ENCODE measurements around the gene SCG5. TPM values are rescaled to one million over a fixed set of nuclear protein-coding genes. Genes with fewer than 3 reads are reported as not detected.

The SCG5 gene
- total RNA-seq, 4 donors from 2014 or later, result not detected

DNA sequence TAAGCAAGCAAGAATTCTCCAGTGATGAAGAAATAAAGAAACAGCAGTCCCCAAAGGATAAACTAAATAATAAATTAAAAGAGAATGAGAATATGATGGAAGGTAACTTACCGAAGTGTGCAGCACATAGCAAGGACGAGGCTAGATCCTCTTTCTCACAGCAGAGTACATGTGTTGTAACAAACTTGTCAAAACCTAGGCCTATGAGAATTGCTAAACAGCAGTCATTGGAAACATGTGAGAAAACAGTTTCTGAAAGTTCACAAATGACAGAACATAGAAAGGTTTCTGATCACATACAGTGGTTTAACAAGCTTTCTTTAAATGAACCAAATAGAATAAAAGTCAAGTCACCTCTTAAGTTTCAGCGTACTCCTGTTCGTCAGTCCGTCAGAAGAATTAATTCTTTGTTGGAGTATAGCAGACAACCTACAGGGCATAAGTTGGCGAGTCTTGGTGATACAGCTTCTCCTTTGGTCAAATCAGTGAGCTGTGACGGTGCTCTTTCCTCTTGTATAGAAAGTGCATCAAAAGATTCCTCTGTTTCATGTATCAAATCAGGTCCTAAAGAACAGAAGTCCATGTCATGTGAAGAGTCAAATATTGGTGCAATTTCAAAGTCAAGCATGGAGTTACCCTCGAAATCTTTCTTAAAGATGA lies 4.5 kb upstream of the SCG5 start:
- Histone ChIP-seq H3K27ac (no peak overlapping the region), H3K4me3 (no peak overlapping the region), H3K9me3 (no peaks in the 10 kb centered on the region), H3K36me3 (peaks cover 7% of the 10 kb centered on the region), H3K4me1 (no peaks in the 10 kb centered on the region), H3K27me3 (peaks cover 1% of the 10 kb centered on the region)
- DNase-seq (ENCODE audit: low spot score in 2 of 2), result no peak
- 97% methylated on average over 8 of the region's 8 CpGs for WGBS
- no peak for TF ChIP-seq EP300 (IDR thresholded peaks at IDR 0.05)
- no peak for TF ChIP-seq POLR2AphosphoS5 (IDR thresholded peaks at IDR 0.05)
- TF ChIP-seq, protein P1, sequence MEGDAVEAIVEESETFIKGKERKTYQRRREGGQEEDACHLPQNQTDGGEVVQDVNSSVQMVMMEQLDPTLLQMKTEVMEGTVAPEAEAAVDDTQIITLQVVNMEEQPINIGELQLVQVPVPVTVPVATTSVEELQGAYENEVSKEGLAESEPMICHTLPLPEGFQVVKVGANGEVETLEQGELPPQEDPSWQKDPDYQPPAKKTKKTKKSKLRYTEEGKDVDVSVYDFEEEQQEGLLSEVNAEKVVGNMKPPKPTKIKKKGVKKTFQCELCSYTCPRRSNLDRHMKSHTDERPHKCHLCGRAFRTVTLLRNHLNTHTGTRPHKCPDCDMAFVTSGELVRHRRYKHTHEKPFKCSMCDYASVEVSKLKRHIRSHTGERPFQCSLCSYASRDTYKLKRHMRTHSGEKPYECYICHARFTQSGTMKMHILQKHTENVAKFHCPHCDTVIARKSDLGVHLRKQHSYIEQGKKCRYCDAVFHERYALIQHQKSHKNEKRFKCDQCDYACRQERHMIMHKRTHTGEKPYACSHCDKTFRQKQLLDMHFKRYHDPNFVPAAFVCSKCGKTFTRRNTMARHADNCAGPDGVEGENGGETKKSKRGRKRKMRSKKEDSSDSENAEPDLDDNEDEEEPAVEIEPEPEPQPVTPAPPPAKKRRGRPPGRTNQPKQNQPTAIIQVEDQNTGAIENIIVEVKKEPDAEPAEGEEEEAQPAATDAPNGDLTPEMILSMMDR (IDR thresholded peaks at IDR 0.05), result no peak
- no peak for TF ChIP-seq POLR2A (IDR thresholded peaks at IDR 0.05)

DNA sequence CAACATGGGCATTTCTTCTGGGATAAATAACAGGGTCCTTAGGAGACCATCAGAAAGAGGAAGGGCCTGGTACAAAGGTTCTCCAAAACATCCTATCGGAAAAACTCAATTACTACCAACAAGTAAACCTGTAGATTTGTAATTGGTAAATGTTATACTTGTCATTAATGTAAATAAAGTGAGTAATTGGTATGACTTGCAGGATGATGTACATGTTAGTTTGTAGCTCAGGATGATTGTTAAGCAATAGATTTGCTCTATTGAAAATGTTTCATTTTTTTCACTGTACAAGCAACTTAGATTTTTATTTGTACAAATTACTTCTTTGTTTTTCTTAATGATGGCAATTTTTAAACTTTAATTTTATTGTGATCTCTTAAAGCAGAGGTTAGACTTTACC lies 3.8 kb upstream of the SCG5 start:
- H3K4me3 ChIP-seq, result no peak overlapping the region
- peaks cover 7% of the 10 kb centered on the region for H3K36me3 ChIP-seq
- H3K9me3 ChIP-seq, result no peaks in the 10 kb centered on the region
- TF ChIP-seq POLR2AphosphoS5 (IDR thresholded peaks at IDR 0.05) (no peak), POLR2A (IDR thresholded peaks at IDR 0.05) (no peak), EP300 (IDR thresholded peaks at IDR 0.05) (no peak)
- TF ChIP-seq, protein P1 (IDR thresholded peaks at IDR 0.05), result no peak
- no peak overlapping the region for H3K27ac ChIP-seq
- 97% methylated on average over 1 of the region's 1 CpG for WGBS
- H3K4me1 ChIP-seq, result no peaks in the 10 kb centered on the region
- no peak for DNase-seq (ENCODE audit: low spot score in 2 of 2)
- peaks cover 5% of the 10 kb centered on the region for H3K27me3 ChIP-seq

DNA sequence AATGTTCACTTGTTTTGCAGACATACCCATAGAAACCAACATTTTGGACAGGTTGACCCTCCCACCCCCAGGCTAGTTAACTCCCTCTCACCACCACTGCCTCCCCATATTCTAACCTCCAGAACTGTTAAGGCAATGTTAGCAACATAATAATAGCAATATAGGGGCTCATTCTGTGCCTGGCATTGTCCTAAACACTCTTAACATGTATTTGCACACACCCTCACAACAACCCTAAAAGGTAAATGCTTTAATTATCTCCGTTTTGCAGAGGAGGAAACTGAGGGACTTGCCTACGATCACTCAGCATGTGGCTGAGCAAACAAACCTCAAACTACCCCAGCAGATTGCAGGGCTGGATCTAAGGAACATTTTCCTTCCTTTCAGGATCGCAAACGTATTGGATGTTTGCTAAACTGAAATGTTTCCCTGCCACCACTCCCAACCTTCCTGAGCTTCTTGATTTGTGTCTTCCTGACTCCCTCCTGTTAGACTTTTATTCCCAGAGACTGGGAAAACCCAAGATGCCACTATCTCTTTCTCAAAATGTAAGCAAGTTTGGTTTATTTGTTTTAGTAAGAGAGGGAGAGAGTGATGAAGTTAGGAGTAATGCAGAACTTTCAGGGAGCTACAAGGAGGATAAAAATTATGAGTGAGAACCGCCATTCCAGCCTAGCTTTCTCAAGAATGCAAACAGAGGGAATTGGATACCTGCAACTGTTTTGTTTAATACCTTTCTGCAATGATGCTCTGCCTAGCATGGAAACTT lies 1.3 kb downstream of the SCG5 start:
- peaks cover 6% of the 10 kb centered on the region for H3K27me3 ChIP-seq
- no peak overlapping the region for H3K4me3 ChIP-seq
- no peak for TF ChIP-seq EP300 (IDR thresholded peaks at IDR 0.05)
- TF ChIP-seq, protein P1 (IDR thresholded peaks at IDR 0.05), result no peak
- TF ChIP-seq POLR2A (IDR thresholded peaks at IDR 0.05), result no peak
- no peak for TF ChIP-seq POLR2AphosphoS5 (IDR thresholded peaks at IDR 0.05)
- H3K36me3 ChIP-seq, result no peaks in the 10 kb centered on the region
- WGBS, result 77% methylated on average over 5 of the region's 5 CpGs
- no peaks in the 10 kb centered on the region for H3K4me1 ChIP-seq
- H3K9me3 ChIP-seq, result no peaks in the 10 kb centered on the region
- DNase-seq (ENCODE audit: low spot score in 2 of 2), result no peak
- no peak overlapping the region for H3K27ac ChIP-seq

- no peaks in the 10 kb centered on the region for H3K36me3 ChIP-seq
- H3K4me3 ChIP-seq, result no peak overlapping the region
- no peak overlapping the region for H3K27ac ChIP-seq
- H3K4me1 ChIP-seq, result no peaks in the 10 kb centered on the region
- H3K9me3 ChIP-seq, result no peaks in the 10 kb centered on the region
- H3K27me3 ChIP-seq, result peaks cover 6% of the 10 kb centered on the region
- WGBS, result 39% methylated on average over 1 of the region's 1 CpG
- no peak for DNase-seq (ENCODE audit: low spot score in 2 of 2)
- TF ChIP-seq EP300 (IDR thresholded peaks at IDR 0.05), result no peak
- TF ChIP-seq POLR2AphosphoS5 (IDR thresholded peaks at IDR 0.05), result no peak
- TF ChIP-seq, protein P1 (IDR thresholded peaks at IDR 0.05), result no peak
- no peak for TF ChIP-seq POLR2A (IDR thresholded peaks at IDR 0.05)
Measured at GRCh38 chr15:32643907-32644445, 2.5 kb downstream of the SCG5 start.

GRCh38 chr15:32646291-32646690 lies 4.8 kb downstream of the SCG5 start:
- H3K4me3 ChIP-seq, result no peak overlapping the region
- WGBS, result 64% methylated on average over 5 of the region's 5 CpGs
- no peak for DNase-seq (ENCODE audit: low spot score in 2 of 2)
- H3K9me3 ChIP-seq, result no peaks in the 10 kb centered on the region
- H3K36me3 ChIP-seq, result no peaks in the 10 kb centered on the region
- no peak for TF ChIP-seq EP300 (IDR thresholded peaks at IDR 0.05)
- TF ChIP-seq, protein P1 (IDR thresholded peaks at IDR 0.05), result no peak
- no peak for TF ChIP-seq POLR2AphosphoS5 (IDR thresholded peaks at IDR 0.05)
- TF ChIP-seq POLR2A (IDR thresholded peaks at IDR 0.05), result no peak
- no peaks in the 10 kb centered on the region for H3K4me1 ChIP-seq
- H3K27ac ChIP-seq, result no peak overlapping the region
- H3K27me3 ChIP-seq, result peaks cover 6% of the 10 kb centered on the region

Measured in suprapubic skin (tissue), 4 donors.